ENCODE results near the gene PDGFRA.

Gene PDGFRA

GRCh38 chr4:54255881-54256280 lies 26.8 kb downstream of the PDGFRA start:
- no peak for DNase-seq (ENCODE audit: low read depth in 2 of 2)

DNA sequence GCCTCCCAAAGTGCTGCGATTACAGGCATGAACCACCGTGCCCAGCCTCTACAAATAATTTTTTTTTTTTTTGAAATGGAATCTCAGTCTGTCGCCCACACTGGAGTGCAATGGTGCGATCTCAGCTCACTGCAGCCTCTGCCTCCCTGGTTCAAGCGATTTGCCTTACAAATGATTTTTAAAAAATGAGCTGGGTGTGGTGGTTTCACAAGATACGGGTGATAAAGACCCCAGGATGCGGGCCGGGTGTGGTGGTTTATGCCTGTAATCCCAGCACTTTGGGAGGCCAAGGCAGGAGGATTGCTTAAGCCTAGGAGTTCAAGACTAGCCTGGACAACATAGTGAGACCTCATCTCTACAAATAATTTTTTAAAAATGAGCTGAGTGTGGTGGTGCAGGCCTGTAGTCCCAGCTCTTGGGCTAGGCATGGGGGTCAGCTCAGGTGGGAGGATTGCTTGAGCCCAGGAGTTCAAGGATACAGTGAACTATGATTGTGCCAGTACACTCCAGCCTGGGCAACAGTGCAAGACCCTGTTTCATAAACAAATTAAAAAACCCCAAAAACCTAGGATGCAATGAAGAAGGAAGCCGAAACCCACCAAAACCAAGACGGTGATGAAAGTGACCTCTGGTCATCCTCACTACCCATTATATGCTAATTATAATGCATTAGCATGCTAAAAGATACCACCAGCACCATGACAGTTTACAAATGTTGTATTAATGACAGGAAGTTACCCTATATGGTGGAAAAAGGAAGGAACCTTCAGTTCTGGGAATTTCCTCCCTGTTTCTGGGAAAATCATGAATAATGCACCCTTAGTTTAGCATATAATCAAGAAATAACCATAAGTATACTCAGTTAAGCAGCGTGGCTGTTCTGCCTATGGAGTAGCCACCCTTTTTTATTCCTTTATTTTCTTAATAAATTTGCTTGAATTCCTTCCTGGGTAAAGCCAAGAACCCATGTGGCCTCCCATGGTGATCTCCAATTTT lies 27.7 kb downstream of the PDGFRA start:
- DNase-seq (ENCODE audit: low read depth in 2 of 2): no peak

GRCh38 chr4:54265366-54265765 lies 36.3 kb downstream of the PDGFRA start:
- DNase-seq (ENCODE audit: low read depth in 2 of 2): no peak

- no peak for DNase-seq (ENCODE audit: low read depth in 2 of 2)
Measured at GRCh38 chr4:54268151-54268550, 39.1 kb downstream of the PDGFRA start.

DNA sequence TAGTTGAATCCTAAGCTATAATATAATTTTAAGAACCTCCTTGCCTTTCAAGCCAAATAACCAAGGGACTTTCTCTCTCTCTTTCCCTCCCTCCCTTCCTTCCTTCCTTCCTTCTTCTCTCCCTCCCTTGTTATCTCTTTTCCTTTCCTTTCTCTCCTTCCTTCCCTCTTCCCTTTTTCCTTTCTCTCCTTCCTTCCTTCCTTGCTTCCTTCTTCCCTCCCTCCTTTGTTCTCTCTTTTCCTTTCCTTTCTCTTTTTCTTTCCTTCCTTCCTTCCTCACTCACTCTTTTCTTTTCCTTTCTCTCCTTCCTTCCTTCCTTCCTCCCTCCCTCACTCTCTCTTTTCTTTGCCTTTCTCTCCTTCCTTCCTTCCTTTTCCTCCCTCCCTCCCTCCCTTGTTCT lies 42.4 kb downstream of the PDGFRA start:
- no peak for DNase-seq (ENCODE audit: low read depth in 2 of 2)

- no peak for DNase-seq (ENCODE audit: low read depth in 2 of 2)
Measured at GRCh38 chr4:54272051-54272450, 43.0 kb downstream of the PDGFRA start.

- no peak for DNase-seq (ENCODE audit: low read depth in 2 of 2)
Measured at GRCh38 chr4:54274264-54274663, 45.2 kb downstream of the PDGFRA start.

- no peak for DNase-seq (ENCODE audit: low read depth in 2 of 2)
Measured at GRCh38 chr4:54274795-54275665, 45.9 kb downstream of the PDGFRA start.

GRCh38 chr4:54276641-54277430 lies 47.7 kb downstream of the PDGFRA start:
- DNase-seq (ENCODE audit: low read depth in 2 of 2): no peak

- DNase-seq (ENCODE audit: low read depth in 2 of 2): no peak
Measured at GRCh38 chr4:54277691-54278090, 48.6 kb downstream of the PDGFRA start.

- no peak for DNase-seq (ENCODE audit: low read depth in 2 of 2)
Measured at GRCh38 chr4:54278216-54278615, 49.1 kb downstream of the PDGFRA start.

GRCh38 chr4:54281054-54281766 lies 52.1 kb downstream of the PDGFRA start:
- DNase-seq (ENCODE audit: low read depth in 2 of 2): no peak

DNA sequence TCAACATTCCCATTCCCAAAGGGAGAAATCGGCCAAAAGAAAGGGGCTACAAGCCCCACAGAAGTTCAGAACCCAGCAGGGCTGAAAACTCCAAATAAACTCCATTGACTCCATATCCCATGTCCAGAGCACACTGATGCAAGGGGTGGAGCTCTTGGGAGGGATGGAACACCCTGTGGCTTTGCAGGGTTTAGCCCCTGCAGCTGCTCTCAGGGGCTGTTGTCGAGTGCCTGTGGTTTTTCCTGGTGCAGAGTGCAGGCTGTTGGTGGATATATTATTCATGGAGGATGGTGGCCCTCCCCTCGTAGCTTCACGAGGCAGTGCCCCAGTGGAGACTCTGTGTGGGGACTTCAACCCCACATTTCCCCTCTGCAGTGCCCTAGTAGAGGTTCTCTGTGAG lies 53.7 kb downstream of the PDGFRA start:
- no peak for DNase-seq (ENCODE audit: low read depth in 2 of 2)

DNA sequence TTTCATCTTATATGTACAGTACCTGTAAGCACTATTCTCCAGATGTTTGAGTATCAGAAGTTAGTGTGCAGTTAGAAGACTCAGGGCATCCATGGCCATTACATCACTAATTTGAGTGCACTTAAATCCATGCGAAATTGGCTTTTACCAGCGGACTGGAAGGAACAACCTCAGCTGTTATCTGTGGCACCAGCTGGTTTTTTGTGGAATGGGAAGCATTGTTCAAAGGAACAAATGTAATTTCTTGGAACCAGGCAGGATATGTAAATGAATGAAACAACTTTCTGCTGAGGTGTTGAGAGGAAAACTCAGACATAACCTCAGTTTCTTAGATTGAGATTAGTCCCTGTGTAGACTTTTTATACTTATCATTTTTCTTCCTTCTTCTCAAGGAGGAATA lies 60.2 kb downstream of the PDGFRA start:
- no peak for DNase-seq (ENCODE audit: low read depth in 2 of 2)

- no peak for DNase-seq (ENCODE audit: low read depth in 2 of 2)
Measured at GRCh38 chr4:54290980-54291379, 61.9 kb downstream of the PDGFRA start.

DNA sequence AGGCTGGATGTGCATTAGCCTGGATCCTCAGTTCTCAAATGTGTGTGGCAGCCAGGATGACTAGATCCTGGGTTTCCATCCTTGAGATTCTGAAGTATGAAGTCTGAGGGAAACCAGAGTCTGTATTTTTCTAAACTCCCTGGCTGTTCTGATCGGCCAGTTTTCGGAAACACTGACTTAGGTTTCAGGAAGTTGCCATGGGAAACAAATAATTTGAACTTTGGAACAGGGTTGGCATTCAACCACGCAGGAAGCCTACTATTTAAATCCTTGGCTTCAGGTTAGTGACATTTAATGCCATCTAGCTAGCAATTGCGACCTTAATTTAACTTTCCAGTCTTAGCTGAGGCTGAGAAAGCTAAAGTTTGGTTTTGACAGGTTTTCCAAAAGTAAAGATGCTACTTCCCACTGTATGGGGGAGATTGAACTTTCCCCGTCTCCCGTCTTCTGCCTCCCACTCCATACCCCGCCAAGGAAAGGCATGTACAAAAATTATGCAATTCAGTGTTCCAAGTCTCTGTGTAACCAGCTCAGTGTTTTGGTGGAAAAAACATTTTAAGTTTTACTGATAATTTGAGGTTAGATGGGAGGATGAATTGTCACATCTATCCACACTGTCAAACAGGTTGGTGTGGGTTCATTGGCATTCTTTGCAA lies 67.6 kb downstream of the PDGFRA start:
- DNase-seq (ENCODE audit: low read depth in 2 of 2): no peak

DNA sequence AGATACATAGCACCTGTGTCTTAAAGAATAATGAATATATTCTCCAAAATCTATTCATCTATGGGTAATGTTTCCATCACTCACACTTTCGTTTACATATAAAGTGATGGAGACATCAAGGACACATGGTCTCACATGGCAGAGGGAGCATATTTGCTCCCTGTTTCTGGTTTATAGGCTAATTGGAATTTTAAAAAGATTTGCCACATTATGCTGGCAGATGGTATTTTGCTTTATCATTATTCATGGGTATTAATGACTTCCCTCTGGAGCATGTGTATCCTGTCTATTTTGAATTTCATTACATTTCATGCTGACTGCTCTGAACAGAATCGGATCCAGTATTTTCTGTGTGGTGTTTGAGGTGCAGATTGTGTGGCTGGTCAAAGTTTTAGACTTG lies 79.0 kb downstream of the PDGFRA start:
- DNase-seq (ENCODE audit: low read depth in 2 of 2): no peak

GRCh38 chr4:54315561-54316538 lies 86.8 kb downstream of the PDGFRA start:
- no peak for DNase-seq (ENCODE audit: low read depth in 2 of 2)

DNA sequence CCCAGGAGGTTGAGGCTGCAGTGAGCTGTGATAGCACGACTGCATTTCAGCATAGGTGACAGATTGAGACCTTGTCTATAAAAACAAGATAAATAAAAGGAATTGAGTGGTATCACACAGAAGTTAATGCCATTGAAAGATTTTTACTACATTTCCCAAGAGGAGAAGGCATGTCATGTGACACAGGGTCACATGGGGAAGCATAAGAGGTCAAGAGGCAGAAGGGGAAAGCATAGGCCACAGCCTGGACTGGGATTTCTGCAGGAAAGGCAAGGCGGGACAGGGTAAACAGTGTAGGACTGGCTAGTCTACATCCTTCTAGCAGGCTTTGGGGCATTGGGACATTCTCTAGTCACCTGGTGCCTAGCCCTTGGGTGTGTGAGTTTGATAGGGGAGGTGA lies 88.6 kb downstream of the PDGFRA start:
- no peak for DNase-seq (ENCODE audit: low read depth in 2 of 2)

All from stimulated activated CD4-positive, alpha-beta T cell treated with anti-CD3 and anti-CD28 coated beads, Interleukin-4, amount 100 ng/mL, for 48 hours (primary cell).